PFSK-1 (cell line): Measurements from ENCODE around the gene UBD.

ENCODE experiments used
- FOXP2 ChIP-seq: optimal IDR thresholded peaks from 2 replicates; pipeline ENCODE3; 2011; ENCODE audit warnings: borderline replicate concordance, control low read depth, inconsistent platforms; ENCODE audit not compliant: insufficient read depth; ENCODE audit errors: extremely low read length, extremely low read depth
- POLR2AphosphoS5 ChIP-seq: IDR thresholded peaks from 2 replicates; pipeline ENCODE4 v1.6.1; 2012; ENCODE audit warnings: low read depth, mild to moderate bottlenecking, control low read depth, low read length, moderate library complexity
- SIN3A ChIP-seq: IDR thresholded peaks from 2 replicates; pipeline ENCODE4 v1.6.1; 2012; ENCODE audit warnings: mild to moderate bottlenecking, low read length, moderate library complexity, borderline replicate concordance; ENCODE audit not compliant: insufficient read depth
- TAF1 ChIP-seq: IDR thresholded peaks from 2 replicates; pipeline ENCODE4 v1.6.1; 2012; ENCODE audit warnings: low read length, control low read depth, borderline replicate concordance; ENCODE audit not compliant: insufficient read depth

DNA sequence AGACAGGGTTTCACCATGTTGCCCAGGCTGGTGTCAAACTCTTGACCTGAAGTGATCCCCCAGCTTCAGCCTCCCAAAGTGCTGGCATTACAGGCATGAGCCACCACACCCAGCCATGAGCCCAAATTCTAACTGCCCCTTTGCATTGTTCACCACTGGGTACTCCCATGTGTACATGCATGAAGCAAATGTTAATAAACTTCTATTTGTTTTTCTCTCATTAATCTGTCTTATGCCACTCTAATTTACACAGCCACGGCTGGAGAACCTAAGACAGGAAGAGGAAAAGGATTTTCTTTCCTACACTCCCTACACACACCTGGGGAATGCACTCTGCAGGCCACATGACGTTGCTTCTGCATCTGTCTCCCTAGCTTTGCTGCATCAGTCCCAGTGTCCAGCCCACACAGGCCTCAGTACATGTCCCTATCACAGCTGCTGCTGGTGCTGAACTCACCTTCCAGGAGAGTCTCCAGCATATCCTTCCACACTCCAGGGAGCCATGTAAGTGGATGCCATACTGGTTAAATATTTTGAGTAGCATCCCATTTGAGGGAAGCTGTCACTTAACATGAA lies 38.7 kb upstream of the UBD start:
- TF ChIP-seq TAF1 (no peak), POLR2AphosphoS5 (no peak; the same call in 1 of the 2 replicates), SIN3A (no peak), FOXP2 (no peak)
